Left lung (tissue), 10 donors: Measurements from ENCODE around the gene ALAS2. TPM values are rescaled to one million over a fixed set of nuclear protein-coding genes. Genes with fewer than 3 reads are reported as not detected.

Experiments
- ATAC-seq: fragments of 200-7000 bp; cut with Tn5 transposase; one replicate; pipeline ENCODE4 v1.9.1; 2020; ENCODE audit warnings: moderate library complexity
- DNase-seq, 4 donors: peaks; one replicate each; pipeline ENCODE4 v3.0.0-alpha.2; 2013 to 2020
- H3K27ac ChIP-seq, 2 donors: fragments of 200-600 bp; sonication (generic) in 1 of 2; one replicate each; pipeline versions ENCODE4 v1.5.0 to v1.8.0; 2020 to 2021
- H3K27me3 ChIP-seq, 2 donors: fragments of 200-600 bp; sonication (generic) in 1 of 2; one replicate each; pipeline versions ENCODE4 v1.5.0 to v1.8.0; 2020 to 2021
- H3K36me3 ChIP-seq, 2 donors: fragments of 200-600 bp; sonication (generic) in 1 of 2; one replicate each; pipeline versions ENCODE4 v1.5.0 to v1.8.0; 2020 to 2021
- H3K4me1 ChIP-seq, 2 donors: fragments of 200-600 bp; one replicate each; pipeline ENCODE4 v1.8.0; 2021
- H3K4me3 ChIP-seq, 2 donors: fragments of 200-600 bp; sonication (generic) in 1 of 2; one replicate each; pipeline versions ENCODE4 v1.5.0 to v1.8.0; 2020 to 2021; ENCODE audit warnings: mild to moderate bottlenecking in 1 of 2
- H3K9me3 ChIP-seq, 2 donors: fragments of 200-600 bp; sonication (generic) in 1 of 2; one replicate each; pipeline versions ENCODE4 v1.5.0 to v1.8.0; 2020 to 2021
- CTCF ChIP-seq, 2 donors: fragments of 200-600 bp; sonication (generic) in 1 of 2; IDR thresholded peaks; one replicate each; pipeline versions ENCODE4 v1.5.0 to v1.8.0; 2021; ENCODE audit warnings: antibody characterized with exemption in 2 of 2
- intact Hi-C, 2 donors: fragments of 100-400 bp; cut with DNase I; formaldehyde crosslinking; loops; one replicate each; pipeline versions ENCODE4 v1.11.2 to v1.14.2; 2022
- polyA plus RNA-seq, 6 donors: library from polyadenylated mRNA; unstranded; fragments of 120-200 nt; gene quantifications; one replicate each; pipeline ENCODE4 v1.2.1, GENCODE V29; 2013; ENCODE audit not compliant: insufficient read length in 6 of 6
- total RNA-seq, 2 donors: library from RNA; stranded (reverse); fragmentation: NEBNext Ultra II Directional; extraction: Animal tissue kit (Norgen Biotek cat#: 25700); gene quantifications; one replicate each; pipeline ENCODE4 v1.2.1, GENCODE V29; 2021
- donor health status: DM: no; HTN: yes; CAD: no.
- donor health status: DM: no; HTN: no; CAD: no.

Gene ALAS2
- total and polyA plus RNA-seq, 8 donors, result 1.0 to 56.9 (median 22.3) TPM

GRCh38 chrX:54980334-54980733, 50.4 kb downstream of the ALAS2 start:
- H3K4me1 ChIP-seq, result no peaks in the 10 kb centered on the region
- H3K27ac ChIP-seq, result no peak overlapping the region
- peaks cover 0 to 5% of the 10 kb centered on the region in 2 donors for H3K27me3 ChIP-seq
- no peaks in the 10 kb centered on the region for H3K36me3 ChIP-seq
- H3K4me3 ChIP-seq, result no peak overlapping the region
- no peak for ATAC-seq
- H3K9me3 ChIP-seq, result no peaks in the 10 kb centered on the region
- no peak for DNase-seq
- TF ChIP-seq CTCF (IDR thresholded peaks at IDR 0.05), result no peak
- intact Hi-C loops, result no loop called here

GRCh38 chrX:54979432-54979831, 51.3 kb downstream of the ALAS2 start:
- Histone ChIP-seq H3K4me3 (no peak overlapping the region), H3K27ac (no peak overlapping the region), H3K9me3 (no peaks in the 10 kb centered on the region), H3K27me3 (peaks cover 0 to 5% of the 10 kb centered on the region in 2 donors), H3K36me3 (no peaks in the 10 kb centered on the region), H3K4me1 (no peaks in the 10 kb centered on the region)
- ATAC-seq (no peak), DNase-seq (no peak)
- intact Hi-C loops, result no loop called here
- TF ChIP-seq CTCF (IDR thresholded peaks at IDR 0.05), result no peak

GRCh38 chrX:54978448-54978847, 52.3 kb downstream of the ALAS2 start:
- intact Hi-C loops, result no loop called here
- ATAC-seq, result no peak
- no peaks in the 10 kb centered on the region for H3K9me3 ChIP-seq

DNA sequence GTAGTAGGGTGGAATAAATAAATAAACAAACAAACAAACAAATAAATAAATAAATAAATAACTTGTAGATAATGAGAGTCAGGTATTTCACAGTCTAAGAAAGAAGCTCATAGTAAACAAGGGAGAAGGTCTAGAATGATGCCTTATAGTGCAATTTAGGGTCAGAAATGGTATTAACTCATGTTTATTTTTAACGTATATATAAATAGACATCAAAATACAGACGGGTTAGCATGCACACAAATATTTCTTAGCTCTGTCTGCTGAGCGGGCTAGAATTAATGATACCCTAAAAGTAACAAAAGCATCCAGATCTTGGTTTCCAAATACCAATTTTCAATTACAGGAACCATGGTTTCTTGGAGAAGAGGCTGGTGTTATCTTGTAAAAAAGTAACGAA, 53.4 kb downstream of the ALAS2 start:
- H3K4me1 ChIP-seq, result no peaks in the 10 kb centered on the region
- H3K9me3 ChIP-seq, result no peaks in the 10 kb centered on the region
- H3K4me3 ChIP-seq, result no peak overlapping the region
- H3K36me3 ChIP-seq, result no peaks in the 10 kb centered on the region
- H3K27me3 ChIP-seq, result peaks cover 0 to 5% of the 10 kb centered on the region in 2 donors
- intact Hi-C loops, result no loop called here
- DNase-seq (no peak), ATAC-seq (no peak)
- H3K27ac ChIP-seq, result no peak overlapping the region
- no peak for TF ChIP-seq CTCF (IDR thresholded peaks at IDR 0.05)

More at GRCh38 chrX:54978448-54978847, 52.3 kb downstream of the ALAS2 start:
- Histone ChIP-seq H3K27ac (no peak overlapping the region), H3K36me3 (no peaks in the 10 kb centered on the region), H3K4me3 (no peak overlapping the region), H3K4me1 (no peaks in the 10 kb centered on the region), H3K27me3 (peaks cover 0 to 5% of the 10 kb centered on the region in 2 donors)
- no peak for TF ChIP-seq CTCF (IDR thresholded peaks at IDR 0.05)
- no peak for DNase-seq

DNA sequence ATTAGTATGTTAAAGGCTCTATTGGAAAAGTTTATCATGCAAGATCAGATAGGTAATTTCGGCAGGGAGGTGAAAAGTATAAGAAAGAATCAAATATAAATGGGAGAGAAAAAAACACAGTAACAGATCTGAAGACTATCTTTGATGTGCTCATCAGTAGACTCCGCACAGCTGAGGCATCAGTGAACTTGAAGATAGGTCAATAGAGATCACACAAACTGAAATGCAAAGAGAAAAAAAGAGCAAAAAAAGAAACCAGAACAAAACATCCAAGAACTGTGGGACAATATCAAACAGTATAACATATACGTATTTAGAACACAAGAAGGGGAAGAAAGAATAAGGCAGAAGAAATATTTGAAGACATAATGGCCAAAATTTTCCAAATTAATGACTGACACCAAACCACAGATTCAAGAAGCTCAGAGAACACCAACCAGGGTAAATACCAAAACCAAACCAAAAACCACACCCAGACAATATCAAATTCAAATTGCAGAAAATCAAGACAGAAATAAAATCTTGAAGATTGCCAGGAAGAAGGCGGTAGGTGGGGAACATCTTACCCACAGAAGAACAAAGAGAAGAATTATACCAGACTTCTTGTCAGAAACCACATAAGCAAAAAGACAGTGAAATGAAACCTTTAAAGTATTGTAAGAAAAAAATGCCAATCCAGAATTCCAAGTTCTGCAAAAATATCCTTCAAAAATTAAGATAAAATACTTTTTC, 65.8 kb downstream of the ALAS2 start:
- intact Hi-C loops, result no loop called here
- H3K4me3 ChIP-seq, result no peak overlapping the region
- no peaks in the 10 kb centered on the region for H3K4me1 ChIP-seq
- H3K9me3 ChIP-seq, result no peaks in the 10 kb centered on the region
- DNase-seq (no peak), ATAC-seq (no peak)
- TF ChIP-seq CTCF (IDR thresholded peaks at IDR 0.05), result no peak
- no peaks in the 10 kb centered on the region for H3K36me3 ChIP-seq
- no peaks in the 10 kb centered on the region for H3K27me3 ChIP-seq
- H3K27ac ChIP-seq, result no peak overlapping the region
